Gastroesophageal sphincter (tissue), 3 donors: ENCODE measurements around the gene GALNT18.

ENCODE experiments used
- CTCF ChIP-seq, 4 experiments: fragments of 200-600 bp in 2 of 4; fragments of 450-650 bp in 2 of 4; sonication (generic) in 1 of 4; IDR thresholded peaks; one replicate each; pipeline ENCODE4 v1.5.1; 2017 to 2019; ENCODE audit warnings: antibody characterized with exemption in 4 of 4, mild to moderate bottlenecking in 2 of 4, moderate library complexity in 2 of 4
- EP300 ChIP-seq: sonication (generic); formaldehyde crosslinking; IDR thresholded peaks from one replicate; pipeline ENCODE4 v1.6.1; 2017; ENCODE audit warnings: antibody characterized with exemption, mild to moderate bottlenecking
- POLR2A ChIP-seq, 2 donors: fragments of 450-650 bp; IDR thresholded peaks; one replicate each; pipeline ENCODE4 v1.6.1; 2017; ENCODE audit warnings: antibody characterized with exemption in 2 of 2, mild to moderate bottlenecking in 2 of 2, moderate library complexity in 1 of 2
- POLR2AphosphoS5 ChIP-seq: sonication (generic); formaldehyde crosslinking; IDR thresholded peaks from one replicate; pipeline ENCODE4 v1.6.1; 2017; ENCODE audit warnings: antibody characterized with exemption

- TF ChIP-seq CTCF (IDR thresholded peaks at IDR 0.05) (no peak), POLR2A (IDR thresholded peaks at IDR 0.05) (no peak), POLR2AphosphoS5 (no peak), EP300 (no peak)
Measured at GRCh38 chr11:11640152-11640551, 18.3 kb upstream of the GALNT18 start.
